GM18505 (cell line): Measurements from ENCODE around the gene GTF2A1L.

ENCODE experiments used
- ATAC-seq: cut with Tn5 transposase; IDR thresholded peaks from one replicate; pipeline ENCODE4 v1.9.1; 2021; ENCODE audit not compliant: unreplicated experiment
- POLR2A ChIP-seq: IDR thresholded peaks from 4 replicates; pipeline ENCODE4 v1.6.1; 2011; ENCODE audit warnings: borderline replicate concordance; ENCODE audit not compliant: insufficient read depth, insufficient read length; ENCODE audit errors: extremely low read depth

GTF2A1L gene

DNA sequence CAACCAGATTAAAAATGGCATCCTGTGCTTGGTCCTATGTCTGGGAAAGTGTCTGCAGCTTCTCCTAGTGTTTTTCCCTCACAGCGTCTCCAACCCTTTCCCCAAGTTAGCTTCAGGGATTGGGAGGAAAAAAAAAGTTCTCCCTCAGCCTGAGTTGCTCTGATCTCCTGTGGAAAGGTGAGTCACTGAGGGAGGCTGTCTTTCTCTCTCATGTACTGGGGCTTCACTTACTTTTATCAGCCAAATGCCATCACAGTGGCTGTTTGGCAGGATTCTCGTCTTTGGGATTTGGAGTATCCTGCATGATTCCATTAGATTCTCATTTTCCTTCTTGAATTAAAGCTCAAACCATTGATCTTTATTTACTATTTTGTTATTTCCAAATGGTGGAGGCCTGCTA is 18.1 kb downstream of the GTF2A1L start:
- TF ChIP-seq POLR2A = no peak
- ATAC-seq = no peak

DNA sequence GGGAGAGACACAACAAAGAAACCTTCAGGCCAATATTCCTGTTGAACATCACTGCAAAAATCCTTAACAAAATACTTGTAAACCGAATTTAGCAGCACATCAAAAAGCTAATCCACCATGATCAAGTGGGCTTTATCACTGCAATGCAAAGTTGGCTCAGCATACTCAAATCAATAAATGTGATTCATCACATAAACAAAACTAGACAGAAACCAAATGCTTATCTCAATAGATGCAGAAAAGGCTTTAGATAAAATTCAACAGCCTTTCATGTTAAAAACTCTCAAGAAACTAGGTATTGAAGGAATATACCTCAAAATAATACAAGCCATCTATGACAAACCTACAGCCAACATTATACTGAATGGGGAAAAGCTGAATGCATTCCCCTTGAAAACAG is 20.6 kb downstream of the GTF2A1L start:
- ATAC-seq = no peak
- no peak for TF ChIP-seq POLR2A

DNA sequence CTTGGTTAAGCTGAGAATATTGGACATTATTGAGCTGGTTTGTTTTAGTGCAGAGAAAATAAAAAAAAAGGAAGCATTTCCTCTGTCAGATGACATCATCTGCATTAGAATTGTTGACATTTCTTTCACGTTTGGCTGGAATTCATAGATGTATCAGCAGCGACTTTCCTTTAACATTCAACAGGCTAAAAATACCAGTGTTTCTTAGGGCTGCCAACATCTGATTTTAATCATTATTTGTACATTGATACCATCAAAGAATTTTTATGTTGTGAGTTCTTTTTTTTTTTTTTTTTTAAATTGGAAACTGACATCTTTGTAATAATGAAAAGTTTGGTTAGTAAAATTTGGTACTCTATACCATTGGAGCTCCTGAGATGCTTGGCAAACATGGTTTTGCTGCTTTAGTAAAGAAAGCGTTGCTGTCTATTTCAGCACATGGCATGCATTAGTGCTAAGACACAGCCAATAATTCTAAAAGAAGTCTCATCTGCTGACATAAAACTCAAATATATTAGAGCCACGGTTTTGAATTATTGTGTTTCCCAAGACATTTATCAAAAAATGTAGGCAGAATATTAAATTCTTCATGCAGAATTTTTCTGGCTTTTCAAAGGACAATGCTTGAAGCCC is 33.6 kb downstream of the GTF2A1L start:
- ATAC-seq = no peak

DNA sequence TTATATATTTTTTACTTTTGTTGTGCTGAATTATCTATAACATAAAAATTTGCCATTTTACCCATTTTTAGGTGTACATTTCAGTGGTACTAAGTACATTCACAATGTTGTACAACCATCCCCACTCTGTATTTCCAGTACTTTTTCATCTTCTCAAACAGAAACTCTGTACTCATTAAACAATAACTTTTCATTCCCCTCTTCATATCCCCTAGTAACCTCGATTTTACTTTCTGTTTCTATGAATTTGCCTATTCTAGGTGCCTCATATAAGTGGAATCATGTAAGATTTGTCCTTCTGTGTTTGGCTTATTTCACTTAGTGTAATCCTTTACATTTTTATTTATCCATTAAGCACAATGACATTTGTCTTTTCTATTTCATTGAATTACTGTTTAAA is 51.3 kb downstream of the GTF2A1L start:
- TF ChIP-seq POLR2A = no peak
- peak; percentile 61 for ATAC-seq

More for the DNA sequence above, 33.6 kb downstream of the GTF2A1L start:
- no peak for TF ChIP-seq POLR2A

DNA sequence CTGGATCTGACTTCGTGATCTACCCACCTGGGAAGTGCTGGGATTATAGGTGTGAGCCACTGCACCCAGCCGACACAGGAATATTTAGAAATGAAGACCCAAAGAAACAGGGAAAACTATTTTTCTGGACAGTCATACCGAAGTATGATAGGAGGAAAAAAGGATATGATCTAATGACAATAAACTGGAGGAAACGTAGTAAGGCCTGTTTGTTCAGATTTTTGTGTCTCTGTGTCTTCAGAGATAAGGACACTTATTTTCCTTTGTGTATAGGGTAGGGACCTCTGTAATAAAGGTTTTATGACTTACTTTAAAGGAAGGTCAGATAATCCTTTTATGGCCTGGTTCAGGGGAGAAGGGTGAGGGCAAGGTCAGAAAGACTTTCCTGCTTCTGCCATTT is 55.9 kb downstream of the GTF2A1L start:
- no peak for TF ChIP-seq POLR2A
- no peak for ATAC-seq

DNA sequence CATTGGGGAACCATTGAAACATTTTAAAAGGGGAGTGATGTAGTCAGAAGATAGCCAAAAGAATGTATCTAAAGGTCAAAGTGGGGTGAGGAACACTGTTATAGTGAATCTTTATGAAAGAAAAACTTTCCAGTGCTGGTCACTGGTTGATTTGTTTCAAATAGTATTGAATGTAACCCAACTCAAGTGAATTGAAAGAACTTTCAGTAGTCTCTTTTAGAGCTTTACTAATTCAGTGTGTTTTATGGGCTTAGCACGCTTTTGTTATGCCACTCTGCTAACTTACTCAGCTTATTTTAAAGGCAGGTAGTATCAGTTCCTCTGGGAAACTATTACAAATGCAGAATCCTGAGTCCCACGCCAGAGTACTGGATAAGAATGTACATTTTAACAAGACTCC is 57.3 kb downstream of the GTF2A1L start:
- ATAC-seq = no peak
- TF ChIP-seq POLR2A = no peak

DNA sequence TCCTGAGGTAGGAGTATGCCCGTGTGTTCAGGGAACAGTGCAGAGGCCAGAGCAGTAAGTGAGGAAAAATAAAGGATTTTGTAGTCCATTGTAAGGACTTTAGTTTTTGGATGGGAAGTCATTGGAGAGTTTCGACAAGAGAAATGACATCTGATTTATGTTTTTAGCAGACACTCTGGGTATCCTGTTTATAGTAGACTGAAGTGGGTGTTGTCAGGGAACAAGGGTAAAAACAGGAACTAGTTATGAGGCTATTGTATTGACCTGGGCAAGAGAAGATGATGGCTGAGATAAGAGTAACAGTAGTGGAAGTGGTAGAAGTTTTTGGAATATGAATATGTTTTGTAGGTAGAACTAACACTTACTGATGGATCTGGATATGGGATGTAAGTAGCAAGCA is 59.8 kb downstream of the GTF2A1L start:
- no peak for TF ChIP-seq POLR2A
- ATAC-seq = no peak

DNA sequence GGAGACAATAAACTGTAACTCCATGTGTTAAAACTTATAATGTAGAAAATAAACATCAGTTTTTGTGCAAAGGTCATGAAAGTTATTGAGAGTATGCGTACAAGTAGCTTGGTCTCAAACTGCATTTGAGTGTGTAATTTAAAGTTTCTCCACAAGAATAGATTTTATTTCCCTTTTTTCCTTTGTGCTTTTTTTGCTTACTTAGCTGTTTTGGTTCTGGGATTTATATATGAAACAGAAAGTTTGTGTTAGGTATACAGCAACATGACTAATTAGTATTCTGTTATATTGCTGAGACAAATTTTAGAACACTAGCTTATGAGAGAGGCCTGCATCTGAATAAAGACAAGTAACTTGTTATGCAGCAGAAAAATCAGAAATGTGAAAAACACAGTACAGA is 67.5 kb downstream of the GTF2A1L start:
- no peak for ATAC-seq
- TF ChIP-seq POLR2A = no peak

DNA sequence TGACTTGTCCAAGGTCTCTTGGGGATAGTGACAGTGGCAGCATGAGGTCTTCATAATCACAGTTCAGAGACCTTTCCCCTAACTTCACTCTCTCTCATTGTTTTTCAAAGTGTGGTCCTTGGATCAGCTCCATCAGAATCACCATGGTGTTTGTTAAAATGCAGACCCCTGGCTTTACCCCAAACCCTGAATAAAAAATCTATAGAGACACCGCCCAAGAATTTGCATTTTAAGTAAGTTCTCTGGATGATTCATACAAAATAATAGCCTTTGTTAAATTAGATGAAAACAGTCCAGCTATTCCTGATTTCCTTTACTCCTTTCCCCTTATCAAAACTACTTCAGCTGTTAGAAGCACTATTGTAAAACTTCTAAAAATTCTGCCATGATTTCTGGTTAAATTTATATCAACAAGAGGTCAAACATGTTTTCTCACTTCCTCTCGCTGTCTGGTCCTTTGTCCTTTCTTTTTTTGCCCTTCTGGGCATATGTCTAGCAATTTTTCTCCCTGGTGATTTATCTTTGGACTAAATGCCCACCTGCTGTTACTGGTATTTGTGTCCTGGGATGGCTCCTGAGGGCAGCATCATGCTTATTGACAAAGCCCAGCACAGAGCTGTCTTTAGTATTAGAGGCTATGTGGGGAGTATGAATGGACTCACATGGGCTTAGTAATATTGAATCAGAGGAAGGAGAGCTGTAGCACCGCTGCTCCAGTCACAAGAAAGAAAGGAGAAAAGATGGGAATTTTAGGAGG is 74.5 kb downstream of the GTF2A1L start:
- ATAC-seq = no peak
- TF ChIP-seq POLR2A = no peak

DNA sequence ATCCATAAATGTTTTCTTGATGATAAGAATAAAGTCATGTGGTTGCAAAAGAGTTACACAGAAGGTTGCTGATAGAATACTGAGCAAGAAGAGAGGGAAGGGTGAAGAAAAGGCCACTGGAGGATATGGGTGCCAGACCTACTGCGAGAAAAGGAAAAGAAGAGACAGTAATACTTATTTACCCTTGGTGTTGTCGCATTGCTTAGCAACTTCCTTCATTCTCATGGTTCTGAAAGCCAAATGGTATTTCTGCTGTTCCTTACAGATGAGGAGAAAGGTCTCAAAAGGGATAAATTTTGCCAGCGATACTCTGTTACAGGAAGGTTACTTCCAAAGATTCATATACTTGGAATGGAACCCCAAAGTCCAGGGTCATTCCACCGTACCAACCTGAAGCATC is 75.4 kb downstream of the GTF2A1L start:
- TF ChIP-seq POLR2A = no peak
- ATAC-seq = no peak

DNA sequence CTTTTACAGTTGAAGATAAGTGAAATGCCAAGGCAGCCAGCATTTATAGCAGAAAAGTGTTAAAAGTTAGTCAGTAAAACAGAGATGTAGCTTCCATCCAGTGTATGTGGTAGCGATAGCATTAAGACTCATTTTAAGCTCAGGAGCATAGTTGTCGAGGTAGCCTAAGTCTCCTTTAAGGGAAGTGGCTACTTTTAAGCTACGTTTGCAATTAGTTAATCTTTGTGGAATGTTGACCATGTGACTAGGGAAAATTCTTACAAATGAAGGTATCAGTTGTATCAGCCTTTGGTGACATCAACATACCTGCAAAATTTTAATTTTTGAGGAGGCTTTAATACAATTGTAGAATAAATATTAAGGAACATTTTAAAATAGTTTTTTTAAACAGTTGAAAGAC is 76.0 kb downstream of the GTF2A1L start:
- no peak for TF ChIP-seq POLR2A
- no peak for ATAC-seq

DNA sequence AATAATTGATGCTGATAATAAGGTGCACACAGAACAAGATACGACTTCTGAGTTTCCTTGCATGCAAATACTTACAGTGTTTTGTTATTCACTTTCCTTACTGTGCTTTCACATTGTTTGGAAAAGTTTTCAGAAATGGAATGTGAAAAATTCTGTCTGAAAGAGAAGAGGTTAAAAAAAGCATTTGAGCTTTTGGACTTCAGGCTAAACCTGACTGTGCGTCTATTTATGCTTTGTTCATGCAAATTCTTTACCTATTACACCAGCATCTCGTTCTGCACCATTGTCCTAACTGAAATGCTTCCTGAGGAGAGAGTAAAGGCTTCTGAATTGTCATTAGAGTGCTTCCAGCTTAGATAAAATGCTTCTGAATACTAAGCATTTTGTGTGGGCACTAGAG is 76.5 kb downstream of the GTF2A1L start:
- ATAC-seq = no peak

DNA sequence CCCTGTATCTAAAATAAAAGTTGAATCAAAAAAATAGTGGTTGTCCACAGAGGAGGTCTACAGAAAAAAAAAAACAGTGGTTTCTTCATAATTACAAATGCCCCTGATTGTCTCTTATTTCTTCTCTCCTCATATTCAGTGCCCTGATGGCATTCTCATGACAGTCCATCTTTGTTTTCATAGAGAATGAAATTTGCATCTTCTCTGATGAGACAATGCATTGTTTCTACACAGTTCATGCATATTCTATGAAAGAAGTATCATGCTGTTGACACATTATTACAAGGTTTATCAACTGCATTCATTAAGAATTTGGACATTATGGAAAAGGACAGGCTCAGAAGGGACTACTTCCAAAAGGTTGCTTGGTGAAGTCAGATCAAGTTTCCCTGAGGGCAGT is 78.3 kb downstream of the GTF2A1L start:
- no peak for TF ChIP-seq POLR2A
- no peak for ATAC-seq

More for the DNA sequence above, 76.5 kb downstream of the GTF2A1L start:
- TF ChIP-seq POLR2A = no peak

DNA sequence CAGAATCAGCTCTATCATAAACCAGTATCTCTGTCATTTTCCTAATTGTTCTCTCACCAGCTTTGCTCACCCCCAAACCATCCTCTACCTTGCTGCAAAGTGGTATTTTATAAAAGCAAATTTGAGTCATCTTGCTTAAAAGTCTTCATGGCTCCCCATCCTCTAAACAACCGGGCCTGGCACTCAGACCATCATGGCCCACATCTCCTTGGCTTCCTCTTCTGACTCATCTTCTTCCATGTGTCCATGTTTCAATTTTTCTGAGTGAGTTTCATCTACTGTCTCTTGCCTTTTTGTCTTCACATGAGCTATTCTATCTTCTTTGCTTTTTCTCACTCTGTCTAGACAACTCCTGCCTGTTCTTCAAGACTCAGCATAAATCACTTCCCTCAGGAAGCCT is 79.2 kb downstream of the GTF2A1L start:
- no peak for ATAC-seq
- TF ChIP-seq POLR2A = no peak
